Amniotic epithelial cell (primary cell): ENCODE results near the gene NTNG2.
A peak's percentile ranks its signal among the peaks of the same experiment; 100 is the strongest.

Source experiments
- DNase-seq: peaks from one replicate; pipeline ENCODE4 v3.0.0-alpha.2; 2010; ENCODE audit warnings: low read depth

Gene NTNG2

DNA sequence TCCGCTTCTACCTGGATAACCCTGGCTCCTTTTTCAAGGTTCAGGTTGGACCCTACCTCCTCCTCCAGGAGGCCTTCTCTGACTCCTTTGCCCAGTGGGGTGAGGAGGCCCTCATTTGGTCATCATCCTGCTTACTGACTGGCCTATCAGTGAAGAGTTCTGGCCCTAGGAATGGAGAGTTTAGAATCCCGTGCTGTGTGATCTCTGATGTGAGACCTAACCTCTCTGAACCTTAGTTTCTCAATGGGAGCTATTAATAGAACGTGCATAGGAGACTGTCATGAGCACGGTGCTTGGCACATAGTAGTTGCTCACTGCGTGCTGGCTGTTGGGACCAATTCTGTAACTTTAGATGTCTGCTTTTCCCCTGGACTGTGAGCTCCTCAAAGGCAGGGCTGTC lies 10.3 kb downstream of the NTNG2 start:
- DNase-seq = no peak

DNA sequence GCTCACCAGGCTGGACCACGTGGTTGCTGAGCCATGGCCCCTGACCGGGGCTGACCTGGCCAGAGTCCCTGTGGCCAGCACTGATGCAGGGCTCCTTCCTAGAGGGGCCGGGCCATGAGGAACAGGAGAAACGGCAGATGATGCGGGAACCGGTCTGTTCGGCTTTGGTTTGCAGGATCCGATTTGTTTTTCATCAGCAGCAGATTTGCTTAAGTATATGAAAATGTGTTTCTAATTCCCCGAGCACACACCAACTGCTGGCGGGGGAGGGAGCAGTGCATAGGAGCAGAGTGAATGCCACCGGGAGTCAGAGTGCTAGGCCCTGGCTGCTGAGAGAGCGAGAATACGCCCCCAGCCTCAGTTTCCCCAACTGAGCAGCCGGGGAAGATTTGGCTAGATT lies 13.6 kb downstream of the NTNG2 start:
- no peak for DNase-seq

DNA sequence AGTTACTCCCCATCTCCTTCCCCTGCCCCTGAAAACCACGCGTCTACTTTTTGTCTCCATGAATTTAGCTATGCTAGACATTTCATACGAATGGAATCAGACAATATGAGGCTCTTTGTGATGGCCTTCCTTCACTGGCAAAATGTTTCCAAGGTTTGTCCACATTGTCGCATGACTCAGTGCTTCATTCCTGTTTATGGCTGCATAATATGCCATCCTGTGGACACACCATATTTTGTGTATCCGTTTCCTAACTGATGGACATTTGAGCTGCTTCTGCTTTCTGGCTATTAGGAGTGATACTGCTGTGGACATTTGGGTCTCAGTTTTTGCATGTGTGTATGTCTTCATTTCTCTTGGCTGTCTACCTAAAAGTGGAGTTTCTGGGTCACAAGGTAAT lies 14.5 kb downstream of the NTNG2 start:
- no peak for DNase-seq

DNA sequence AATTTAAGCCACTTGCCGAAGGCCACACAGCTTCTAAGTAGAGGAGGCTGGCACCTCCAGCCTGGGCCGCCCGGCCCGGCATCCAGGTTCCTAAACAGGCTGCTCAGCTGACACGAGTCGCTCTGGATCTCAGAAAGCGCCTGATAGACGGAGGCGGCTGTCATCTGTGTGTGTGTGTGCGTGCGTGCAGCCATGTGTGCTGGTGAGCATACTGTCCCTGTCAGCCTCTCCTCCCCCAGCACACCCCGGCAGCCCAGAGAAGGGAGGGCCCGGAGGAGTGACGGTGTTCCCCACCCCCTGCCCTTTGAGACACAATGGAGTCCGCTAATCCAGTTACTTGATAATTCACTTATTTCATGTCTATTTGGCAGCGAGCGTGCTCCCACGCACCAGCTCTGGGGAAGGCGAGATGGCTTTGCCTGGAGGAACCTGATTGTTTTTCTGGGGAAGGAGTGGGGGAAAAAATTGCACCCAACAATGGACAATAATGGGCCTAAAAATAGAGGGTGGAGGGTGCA lies 20.0 kb downstream of the NTNG2 start:
- DNase-seq = no peak

DNA sequence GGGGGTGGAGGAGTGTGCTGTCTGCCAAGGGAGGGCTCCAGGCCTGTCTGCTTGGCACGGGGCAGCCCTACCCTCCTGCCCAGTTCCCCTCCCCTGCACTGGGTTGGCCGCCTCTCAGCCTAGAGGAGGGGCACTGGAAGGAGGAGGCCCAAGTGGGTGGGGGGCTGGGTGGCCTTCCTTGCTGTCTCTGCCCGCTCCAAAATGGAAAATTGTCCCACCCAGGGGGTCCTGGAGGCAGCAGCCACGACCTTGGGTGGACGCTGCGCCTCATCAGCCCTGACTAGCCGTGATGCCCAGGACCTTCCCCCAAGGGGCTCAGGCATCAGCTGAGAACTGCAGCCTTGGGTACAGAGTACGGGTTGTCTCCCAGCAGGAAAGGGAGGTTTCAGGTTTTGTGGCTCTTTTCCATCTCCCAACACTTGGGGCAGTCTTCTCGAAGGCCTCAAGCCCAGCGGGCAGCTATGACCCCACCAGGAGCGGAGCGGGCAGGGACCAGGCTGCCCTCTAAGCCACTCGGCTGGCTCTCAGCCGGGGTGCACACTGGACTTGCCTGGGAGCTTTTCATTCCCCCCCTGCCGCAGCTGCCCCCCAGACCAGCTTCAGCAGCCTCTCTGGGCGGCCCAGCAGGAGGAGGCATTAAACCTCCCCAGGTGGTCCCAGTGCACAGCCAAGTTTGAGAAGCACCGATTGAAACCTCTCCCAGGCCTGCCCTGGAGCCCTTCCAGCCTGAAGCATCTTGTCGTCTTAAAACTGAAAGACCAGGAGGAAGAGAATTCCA lies 20.6 kb downstream of the NTNG2 start:
- no peak for DNase-seq

DNA sequence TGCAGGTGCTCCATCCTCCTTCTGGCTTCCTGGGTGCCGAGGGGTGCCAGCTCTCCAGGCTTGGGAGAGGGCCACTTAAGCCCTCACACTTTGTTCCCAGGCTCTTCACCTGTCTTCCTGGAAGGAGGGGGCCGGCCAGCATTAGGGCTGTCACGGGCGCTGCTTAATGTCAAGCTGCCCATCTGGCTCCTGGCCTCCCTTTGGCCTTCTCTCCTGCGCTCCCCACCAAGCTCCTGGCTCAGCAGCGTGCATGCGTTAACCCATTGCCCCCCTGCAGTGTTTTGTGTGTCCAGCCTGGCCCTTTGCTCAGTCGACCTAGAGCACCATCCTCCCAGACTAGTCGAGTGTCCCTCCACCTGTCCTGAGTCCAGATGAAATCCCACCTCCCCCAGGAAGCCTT lies 21.3 kb downstream of the NTNG2 start:
- no peak for DNase-seq

DNA sequence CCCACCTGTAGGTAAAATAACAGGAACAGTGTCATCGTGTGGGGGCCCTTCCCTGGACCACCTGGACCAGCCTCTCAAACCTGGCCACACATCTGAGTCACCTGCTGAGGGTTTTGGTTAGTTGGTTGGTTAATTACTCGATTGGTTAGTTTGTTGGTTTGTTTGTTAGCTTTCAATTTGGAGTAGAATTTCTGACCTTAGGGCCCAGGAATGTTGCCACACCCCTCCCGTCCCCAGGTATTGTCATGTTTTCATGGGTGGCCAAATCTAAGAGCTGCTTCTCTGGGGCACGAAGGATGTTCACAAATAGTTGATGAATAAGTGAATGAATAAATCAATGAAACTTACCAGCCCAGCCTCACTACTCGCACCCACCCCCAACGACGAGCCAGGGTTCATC lies 21.9 kb downstream of the NTNG2 start:
- DNase-seq = no peak

DNA sequence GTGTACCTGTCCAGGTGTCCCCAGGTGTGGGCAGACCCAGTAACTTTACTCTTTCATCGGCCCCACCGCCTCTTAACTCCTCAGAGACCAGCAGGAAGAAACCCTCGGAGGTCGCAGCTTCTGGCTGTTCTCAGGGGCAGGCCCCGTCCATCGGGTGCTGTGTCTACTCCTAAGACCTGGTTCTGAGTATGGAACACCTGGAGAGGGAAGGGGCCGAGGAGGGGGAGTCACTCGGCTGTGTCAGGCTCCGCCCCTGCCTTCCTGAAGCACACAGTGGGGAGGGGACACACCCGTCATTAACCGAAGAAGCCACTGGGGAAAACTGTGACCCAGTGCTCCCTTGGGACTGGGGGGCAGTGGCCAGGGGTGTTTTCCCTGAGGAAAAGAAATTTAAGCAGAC lies 22.3 kb downstream of the NTNG2 start:
- no peak for DNase-seq

DNA sequence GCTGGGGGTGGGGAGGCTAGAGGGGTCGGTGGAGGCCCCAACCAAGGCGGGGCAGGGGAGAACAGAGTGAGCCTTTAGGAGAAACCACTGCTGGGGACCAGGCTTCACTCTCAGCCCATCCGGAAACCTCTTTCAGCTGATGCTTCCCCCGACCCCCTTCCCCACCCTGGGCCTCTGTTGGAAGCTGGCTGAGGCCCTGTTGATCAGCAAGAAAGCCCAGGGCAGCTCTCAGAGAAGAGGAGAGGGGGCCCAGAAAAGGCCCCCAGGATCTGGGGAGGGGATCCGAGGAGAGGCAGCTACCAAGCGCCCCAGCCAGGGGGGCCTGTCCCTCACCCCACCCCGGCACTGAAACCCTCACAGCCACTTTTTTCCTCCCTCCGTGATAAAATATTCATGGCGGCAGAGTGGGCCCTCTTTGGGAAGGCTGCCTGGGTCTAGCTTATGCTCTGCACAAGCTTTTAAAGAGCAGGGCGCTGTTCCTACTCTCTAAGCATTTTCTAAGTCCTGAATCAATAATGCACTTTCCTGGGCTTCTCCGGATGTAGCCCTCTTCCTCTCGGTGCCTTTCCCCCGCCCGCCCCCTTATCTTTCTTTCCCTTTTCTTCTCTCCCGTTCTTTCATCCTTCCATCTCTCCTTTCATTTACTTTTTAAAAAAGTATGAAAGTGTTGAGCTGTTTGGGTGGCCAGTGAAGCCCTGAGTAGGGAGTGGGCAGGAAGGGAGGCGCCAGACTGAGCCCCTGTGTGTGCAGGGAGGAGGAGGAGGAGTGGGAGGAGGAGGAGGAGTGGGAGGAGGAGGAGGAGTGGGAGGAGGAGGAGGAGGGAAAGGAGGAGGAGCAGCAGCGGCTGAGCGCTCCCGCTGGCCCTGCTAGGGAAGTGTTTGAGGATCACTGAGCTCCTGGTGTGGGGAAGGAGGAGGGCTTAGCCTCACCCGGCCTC lies 23.5 kb downstream of the NTNG2 start:
- DNase-seq = peak; percentile 18

DNA sequence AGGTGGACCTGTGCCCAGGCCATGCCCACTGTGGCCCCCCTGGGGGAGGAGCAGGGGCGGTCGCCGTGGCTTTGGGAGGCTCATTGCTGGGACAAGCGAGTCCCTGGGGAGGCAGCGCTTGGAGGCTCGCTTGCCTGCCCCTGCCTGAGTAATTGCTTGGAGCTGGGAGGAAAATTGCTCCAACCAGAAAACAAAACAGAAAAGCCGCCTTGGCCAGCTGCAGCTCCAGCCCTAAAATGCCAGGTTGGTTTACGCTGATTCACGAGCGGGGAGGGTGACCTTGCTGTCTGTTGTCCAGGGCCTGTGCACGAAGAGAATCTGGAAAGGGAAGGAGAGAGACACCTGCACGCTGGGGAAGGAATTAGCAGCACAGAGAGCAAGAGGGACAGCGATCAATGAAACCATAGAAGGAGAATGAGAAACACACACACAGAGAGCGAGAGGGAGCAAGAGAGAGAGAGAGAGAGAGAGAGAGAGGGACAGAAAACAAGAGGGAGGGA lies 25.3 kb downstream of the NTNG2 start:
- no peak for DNase-seq

DNA sequence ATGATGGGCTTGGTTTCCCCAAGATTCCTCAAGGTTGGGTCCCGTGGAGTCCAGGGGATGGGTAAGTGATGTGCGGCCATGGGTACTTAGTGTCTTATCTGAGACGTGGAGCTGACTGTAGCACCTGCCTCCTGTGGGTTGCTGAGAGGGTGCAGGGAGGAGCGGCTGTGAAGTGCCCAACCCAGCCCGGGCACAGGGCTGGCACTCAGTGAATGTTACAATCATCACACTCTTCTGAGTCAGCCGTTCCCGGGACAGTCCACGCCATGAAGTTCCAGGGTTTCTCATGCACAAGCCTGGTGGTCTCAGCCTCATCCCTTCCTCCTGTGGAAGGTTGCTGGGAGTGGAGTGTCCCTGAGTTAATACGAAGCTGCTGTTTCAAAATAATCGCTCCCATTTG lies 29.1 kb downstream of the NTNG2 start:
- DNase-seq = no peak

DNA sequence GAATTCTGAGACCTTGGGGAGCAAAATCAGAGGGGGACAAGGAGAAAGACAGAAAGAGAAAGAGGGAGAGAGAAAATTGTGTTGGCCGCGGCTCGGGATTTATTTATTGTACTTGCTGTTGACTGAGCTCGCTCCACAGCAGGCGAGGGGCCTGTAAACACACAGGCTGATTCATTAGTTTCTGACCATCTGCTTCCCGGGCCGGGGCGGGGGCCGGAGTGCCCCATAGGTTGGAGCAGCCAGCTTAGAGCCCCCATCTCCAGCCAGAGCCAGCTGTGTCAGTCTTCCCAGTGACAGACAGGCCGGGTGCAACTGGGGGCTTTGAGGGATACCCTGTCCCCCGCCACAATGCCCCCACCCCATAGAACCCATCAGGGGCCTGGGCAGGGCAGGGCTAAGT lies 30.9 kb downstream of the NTNG2 start:
- no peak for DNase-seq

DNA sequence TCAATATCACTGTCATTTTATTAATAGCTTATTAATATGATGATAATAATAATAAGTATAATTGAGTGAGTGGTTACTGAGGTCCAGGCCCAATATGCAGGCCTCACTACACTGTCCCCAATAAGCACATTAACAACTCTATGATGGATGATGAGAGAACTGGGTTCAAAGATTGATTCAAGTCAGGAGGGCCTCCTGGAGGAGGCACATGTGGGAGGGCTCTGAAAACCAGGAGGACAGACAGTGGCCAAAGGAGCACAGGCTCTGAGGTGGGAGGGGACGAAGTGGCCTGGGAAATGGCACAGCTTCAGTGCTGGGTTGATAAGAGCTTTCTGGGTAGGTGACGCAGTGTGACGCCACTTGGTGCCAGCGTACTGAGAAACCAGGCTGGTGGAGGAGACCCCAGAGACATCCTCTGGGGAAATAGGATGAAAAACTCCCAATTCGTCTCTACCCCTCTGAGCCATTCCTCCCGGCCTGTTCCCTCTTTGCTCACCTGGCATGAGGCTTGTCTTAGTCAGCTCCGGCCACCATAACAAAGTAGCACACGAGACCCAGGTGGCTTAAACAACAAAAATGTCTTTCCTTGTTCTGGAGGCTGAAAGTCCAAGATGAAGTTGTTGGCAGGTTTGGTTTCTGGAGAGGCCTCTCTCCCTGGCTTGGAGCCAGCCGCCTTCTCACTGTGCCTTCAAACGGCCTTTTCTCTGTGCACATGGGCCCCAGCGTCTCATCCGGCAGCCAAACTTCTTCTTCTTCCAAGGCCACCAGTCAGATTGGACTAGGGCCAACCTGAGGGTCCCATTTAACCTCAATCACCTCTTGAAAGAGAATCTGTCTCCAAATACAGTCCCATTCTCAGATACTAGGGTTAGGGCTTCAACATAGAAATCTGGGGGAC lies 31.6 kb downstream of the NTNG2 start:
- DNase-seq = no peak

DNA sequence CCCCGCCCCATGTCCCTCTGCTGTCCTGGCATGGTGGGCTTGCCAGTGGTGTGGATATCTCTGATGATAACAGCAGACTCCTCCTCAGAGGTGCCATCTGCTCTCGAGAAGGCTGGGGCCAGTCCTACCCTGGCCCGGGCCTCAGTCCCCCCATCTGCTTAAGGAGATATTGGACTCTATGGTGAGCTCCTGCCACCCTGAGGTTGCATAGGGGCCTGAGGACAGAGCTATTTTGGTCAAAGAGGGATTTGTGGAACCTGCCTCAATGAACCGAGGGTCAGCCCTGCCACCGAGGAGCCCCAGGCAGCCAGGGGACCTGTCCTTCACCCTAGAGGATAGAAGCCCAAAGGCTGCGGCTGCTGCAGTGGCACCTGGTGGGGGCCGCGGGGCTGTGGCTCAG lies 32.6 kb downstream of the NTNG2 start:
- DNase-seq = no peak

DNA sequence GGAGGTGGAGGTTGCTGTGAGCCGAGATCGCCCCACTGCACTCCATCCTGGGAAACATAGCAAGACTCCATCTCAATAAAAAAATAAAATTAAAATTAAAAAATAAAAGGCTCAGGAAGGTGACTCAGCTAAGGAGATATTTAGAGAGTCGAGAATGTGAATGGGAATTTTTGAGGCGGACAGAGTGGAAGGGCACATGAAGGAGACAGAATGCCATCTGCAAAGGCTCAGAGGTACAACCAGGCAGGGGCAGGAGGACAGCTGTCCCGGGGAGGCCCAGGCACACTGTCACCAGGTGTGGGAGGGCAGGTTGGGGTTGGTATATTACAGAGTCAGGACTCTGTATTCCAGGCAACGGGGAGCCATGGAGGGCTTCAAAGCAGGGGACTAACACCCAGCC lies 35.5 kb downstream of the NTNG2 start:
- DNase-seq = no peak

DNA sequence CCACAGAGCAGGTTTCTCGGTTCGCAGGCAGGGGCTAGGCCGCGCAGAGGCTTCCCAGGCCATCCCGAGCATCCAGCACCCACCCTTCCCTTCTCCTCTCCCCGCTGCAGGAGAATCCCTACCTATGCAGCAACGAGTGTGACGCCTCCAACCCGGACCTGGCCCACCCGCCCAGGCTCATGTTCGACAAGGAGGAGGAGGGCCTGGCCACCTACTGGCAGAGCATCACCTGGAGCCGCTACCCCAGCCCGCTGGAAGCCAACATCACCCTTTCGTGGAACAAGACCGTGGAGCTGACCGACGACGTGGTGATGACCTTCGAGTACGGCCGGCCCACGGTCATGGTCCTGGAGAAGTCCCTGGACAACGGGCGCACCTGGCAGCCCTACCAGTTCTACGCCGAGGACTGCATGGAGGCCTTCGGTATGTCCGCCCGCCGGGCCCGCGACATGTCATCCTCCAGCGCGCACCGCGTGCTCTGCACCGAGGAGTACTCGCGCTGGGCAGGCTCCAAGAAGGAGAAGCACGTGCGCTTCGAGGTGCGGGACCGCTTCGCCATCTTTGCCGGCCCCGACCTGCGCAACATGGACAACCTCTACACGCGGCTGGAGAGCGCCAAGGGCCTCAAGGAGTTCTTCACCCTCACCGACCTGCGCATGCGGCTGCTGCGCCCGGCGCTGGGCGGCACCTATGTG lies 36.1 kb downstream of the NTNG2 start:
- no peak for DNase-seq

DNA sequence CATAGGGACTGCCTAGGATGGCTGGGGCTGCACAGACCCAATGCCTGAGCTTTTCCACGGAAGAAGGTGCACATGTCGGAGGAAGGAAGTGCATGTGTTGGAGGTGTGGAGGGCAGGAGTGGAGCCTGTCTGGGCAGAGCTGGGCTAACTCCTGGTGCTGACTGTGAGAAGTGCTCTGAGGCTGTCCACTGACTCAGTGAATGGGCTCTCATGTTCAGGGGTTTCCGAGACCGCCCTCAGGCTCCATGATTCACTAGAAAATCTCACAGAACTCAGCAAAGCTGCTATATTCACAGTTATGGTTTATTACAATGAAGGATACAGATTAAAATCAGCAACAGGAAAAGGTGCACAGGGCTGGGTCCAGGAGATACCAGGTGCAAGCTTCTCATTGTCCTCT lies 37.2 kb downstream of the NTNG2 start:
- DNase-seq = no peak

DNA sequence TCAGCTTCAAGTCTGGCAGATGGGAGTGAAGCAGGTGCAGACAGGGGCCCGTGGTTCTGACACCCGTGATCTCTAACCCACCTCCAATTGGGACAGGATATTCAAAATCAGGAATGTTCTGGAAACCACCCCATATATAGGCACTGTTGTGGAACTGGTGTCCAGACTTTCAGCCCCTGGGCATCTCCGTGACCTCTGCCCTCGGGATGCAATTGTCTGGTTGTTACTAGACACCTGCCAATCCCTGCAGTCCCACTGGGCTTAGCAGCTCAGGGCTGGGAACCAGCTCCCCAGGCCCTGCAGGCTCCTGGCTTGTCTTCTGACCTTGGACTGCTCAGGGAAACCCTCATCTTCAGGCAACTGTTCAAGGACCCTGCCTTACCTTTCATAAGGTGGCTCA lies 38.8 kb downstream of the NTNG2 start:
- no peak for DNase-seq

DNA sequence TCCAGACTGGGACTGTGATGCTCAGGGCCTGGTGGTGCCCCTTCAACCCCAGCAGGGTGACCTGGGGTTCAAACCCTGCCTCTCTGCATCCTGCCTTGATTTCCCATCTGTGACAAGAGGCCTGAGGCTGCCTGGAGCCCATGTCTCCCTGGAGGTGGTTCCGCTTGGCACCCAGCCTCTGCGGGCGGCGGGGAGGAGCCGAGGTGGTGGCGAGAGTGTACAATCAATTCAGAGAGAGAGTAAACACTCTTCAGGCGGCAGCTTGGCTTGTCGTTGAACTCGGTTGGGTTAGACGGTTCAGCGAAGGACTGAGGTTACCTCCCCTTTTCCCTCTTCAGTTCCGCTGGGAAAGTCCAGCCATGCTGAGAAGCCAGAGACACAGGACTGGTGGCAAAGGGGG lies 39.3 kb downstream of the NTNG2 start:
- DNase-seq = no peak

DNA sequence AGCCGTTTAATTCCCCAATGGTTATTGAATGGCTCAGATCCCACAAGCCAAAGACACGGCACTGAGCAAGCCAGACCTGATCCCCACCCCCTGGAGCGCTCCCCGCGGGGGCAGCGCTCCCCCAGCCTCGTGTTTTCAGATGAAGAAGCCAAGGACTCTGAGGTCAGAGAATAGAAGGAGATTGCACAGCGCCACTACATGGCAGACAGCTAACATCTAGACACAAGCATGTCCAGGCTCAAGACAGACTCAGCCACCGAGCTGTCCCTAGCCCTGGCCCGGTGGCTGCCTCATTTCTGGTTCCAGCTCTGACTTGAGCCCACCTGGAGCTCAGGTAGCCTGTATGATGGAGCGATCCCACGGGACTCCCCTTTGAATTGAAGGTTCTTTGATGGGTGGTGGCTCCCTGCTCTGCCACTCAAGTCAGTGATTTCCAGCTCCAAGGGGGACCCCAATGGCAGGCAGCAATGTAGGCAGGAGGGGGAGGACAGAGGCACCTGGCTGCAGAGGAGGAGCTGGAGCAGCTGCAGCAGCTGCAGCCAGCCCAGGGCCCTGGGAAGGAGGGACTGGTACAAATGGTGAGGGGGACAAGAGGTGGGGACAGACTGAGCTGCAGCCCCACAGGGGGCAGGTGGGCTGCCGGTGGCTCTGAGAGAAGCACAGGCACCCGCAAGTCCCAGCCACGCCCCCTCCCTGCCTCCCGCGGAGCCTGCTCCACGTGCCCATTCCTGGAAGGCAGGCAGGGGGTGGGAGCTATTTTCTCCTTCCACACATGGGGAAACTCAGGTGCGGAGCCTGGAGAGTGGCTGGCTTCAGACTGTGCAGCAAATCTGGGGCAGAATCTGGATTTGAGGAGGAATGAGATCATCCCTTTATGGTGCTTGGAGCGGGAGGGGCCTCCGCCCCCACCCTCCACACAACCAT lies 40.2 kb downstream of the NTNG2 start:
- no peak for DNase-seq
